ENCODE measurements around the gene COQ8A.

DNA sequence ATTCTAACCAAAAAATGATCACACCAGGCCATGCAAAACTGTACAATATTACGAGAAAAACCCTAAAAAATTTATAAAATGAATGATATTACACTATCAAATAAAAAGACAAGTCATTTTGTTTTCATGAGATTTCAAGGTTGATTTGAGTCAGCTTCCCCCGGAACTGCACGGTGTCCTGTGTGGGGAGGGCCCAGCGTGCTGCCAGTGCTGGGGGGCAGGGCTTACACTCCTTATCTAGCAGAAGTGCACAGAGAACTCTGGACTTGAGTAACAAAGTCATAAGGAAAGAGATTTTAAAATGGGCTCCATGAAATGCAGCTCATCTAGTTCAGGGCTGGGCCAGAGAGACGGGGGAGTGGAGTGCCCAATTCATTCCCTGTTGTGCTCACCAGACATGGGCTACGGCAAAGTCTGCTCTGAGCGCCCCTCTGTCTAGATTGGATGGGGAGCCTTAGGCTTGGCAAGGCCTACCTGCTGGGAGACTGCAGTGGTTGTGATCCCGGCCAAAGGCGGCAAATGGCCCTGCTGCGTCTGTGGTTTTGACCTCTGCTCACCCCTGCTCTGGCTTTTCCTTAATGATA is 50.1 kb downstream of the COQ8A start:
- TF ChIP-seq POLR2AphosphoS2 (conservative IDR thresholded peaks at IDR 0.05; ENCODE audit: low read length) (no peak), CEBPB (IDR thresholded peaks at IDR 0.05) (no peak), ELK1 (IDR thresholded peaks at IDR 0.05; ENCODE audit: low read depth, low read length) (no peak), POLR2A (IDR thresholded peaks at IDR 0.05; ENCODE audit: low read length) (no peak), BHLHE40 (IDR thresholded peaks at IDR 0.05; ENCODE audit: low read depth, low read length) (no peak), REST (IDR thresholded peaks at IDR 0.05) (no peak), EP300 (IDR thresholded peaks at IDR 0.05) (no peak), RNF2 (IDR thresholded peaks at IDR 0.05; ENCODE audit: borderline replicate concordance, low read depth) (no peak), KDM1A (IDR thresholded peaks at IDR 0.05; ENCODE audit: low read depth) (no peak), MYC (IDR thresholded peaks at IDR 0.05; ENCODE audit: borderline replicate concordance, low read length) (no peak), RCOR1 (IDR thresholded peaks at IDR 0.05; ENCODE audit: low read depth, low read length) (no peak)
- TF ChIP-seq, protein P1, sequence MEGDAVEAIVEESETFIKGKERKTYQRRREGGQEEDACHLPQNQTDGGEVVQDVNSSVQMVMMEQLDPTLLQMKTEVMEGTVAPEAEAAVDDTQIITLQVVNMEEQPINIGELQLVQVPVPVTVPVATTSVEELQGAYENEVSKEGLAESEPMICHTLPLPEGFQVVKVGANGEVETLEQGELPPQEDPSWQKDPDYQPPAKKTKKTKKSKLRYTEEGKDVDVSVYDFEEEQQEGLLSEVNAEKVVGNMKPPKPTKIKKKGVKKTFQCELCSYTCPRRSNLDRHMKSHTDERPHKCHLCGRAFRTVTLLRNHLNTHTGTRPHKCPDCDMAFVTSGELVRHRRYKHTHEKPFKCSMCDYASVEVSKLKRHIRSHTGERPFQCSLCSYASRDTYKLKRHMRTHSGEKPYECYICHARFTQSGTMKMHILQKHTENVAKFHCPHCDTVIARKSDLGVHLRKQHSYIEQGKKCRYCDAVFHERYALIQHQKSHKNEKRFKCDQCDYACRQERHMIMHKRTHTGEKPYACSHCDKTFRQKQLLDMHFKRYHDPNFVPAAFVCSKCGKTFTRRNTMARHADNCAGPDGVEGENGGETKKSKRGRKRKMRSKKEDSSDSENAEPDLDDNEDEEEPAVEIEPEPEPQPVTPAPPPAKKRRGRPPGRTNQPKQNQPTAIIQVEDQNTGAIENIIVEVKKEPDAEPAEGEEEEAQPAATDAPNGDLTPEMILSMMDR (IDR thresholded peaks at IDR 0.05) = no peak
- TF ChIP-seq, protein P2, sequence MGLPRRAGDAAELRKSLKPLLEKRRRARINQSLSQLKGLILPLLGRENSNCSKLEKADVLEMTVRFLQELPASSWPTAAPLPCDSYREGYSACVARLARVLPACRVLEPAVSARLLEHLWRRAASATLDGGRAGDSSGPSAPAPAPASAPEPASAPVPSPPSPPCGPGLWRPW (IDR thresholded peaks at IDR 0.05) = no peak
- TF ChIP-seq, protein P3, sequence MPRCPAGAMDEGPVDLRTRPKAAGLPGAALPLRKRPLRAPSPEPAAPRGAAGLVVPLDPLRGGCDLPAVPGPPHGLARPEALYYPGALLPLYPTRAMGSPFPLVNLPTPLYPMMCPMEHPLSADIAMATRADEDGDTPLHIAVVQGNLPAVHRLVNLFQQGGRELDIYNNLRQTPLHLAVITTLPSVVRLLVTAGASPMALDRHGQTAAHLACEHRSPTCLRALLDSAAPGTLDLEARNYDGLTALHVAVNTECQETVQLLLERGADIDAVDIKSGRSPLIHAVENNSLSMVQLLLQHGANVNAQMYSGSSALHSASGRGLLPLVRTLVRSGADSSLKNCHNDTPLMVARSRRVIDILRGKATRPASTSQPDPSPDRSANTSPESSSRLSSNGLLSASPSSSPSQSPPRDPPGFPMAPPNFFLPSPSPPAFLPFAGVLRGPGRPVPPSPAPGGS (IDR thresholded peaks at IDR 0.05) = no peak

Data from A549 (cell line).